Germinal center (tissue), 1 donor: ENCODE results near the gene TAB2.

Experiments used
- DNase-seq: peaks from one replicate; pipeline ENCODE4 v3.0.0; 2012; ENCODE audit warnings: mixed read lengths, low spot score

The TAB2 gene

GRCh38 chr6:149414821-149415220 lies 97.3 kb downstream of the TAB2 start:
- DNase-seq, result no peak

GRCh38 chr6:149419696-149420404 lies 102.3 kb downstream of the TAB2 start:
- DNase-seq, result no peak

GRCh38 chr6:149421132-149421531 lies 103.6 kb downstream of the TAB2 start:
- DNase-seq, result no peak

GRCh38 chr6:149422581-149422980 lies 105.1 kb downstream of the TAB2 start:
- DNase-seq, result no peak

- no peak for DNase-seq
Observed at GRCh38 chr6:149423964-149424440, 106.5 kb downstream of the TAB2 start.

- DNase-seq, result no peak
Observed at GRCh38 chr6:149425224-149425623, 107.7 kb downstream of the TAB2 start.

GRCh38 chr6:149425754-149426153 lies 108.2 kb downstream of the TAB2 start:
- DNase-seq, result no peak

GRCh38 chr6:149428606-149429005 lies 111.1 kb downstream of the TAB2 start:
- DNase-seq, result no peak

- DNase-seq, result no peak
Observed at GRCh38 chr6:149429427-149430360, 112.2 kb downstream of the TAB2 start.

- peak; percentile 87 for DNase-seq
Observed at GRCh38 chr6:149431905-149432775, 114.6 kb downstream of the TAB2 start.

GRCh38 chr6:149433405-149433804 lies 115.9 kb downstream of the TAB2 start:
- DNase-seq, result no peak

GRCh38 chr6:149433881-149434280 lies 116.4 kb downstream of the TAB2 start:
- DNase-seq, result no peak

- DNase-seq, result no peak
Observed at GRCh38 chr6:149435919-149436586, 118.5 kb downstream of the TAB2 start.

- no peak for DNase-seq
Observed at GRCh38 chr6:149436647-149437046, 119.1 kb downstream of the TAB2 start.

GRCh38 chr6:149437212-149437611 lies 119.7 kb downstream of the TAB2 start:
- no peak for DNase-seq

GRCh38 chr6:149438855-149439254 lies 121.3 kb downstream of the TAB2 start:
- DNase-seq, result no peak

GRCh38 chr6:149439626-149440025 lies 122.1 kb downstream of the TAB2 start:
- DNase-seq, result no peak

GRCh38 chr6:149440735-149441671 lies 123.5 kb downstream of the TAB2 start:
- DNase-seq, result no peak

GRCh38 chr6:149441740-149442139 lies 124.2 kb downstream of the TAB2 start:
- DNase-seq, result no peak

- no peak for DNase-seq
Observed at GRCh38 chr6:149443411-149444181, 126.1 kb downstream of the TAB2 start.
